Fibroblast of lung (primary cell): ENCODE data around the gene SEMA4G. TPM values are rescaled to one million over a fixed set of nuclear protein-coding genes. Genes with fewer than 3 reads are reported as not detected.

Experiments
- DNase-seq, 2 donors: peaks; one replicate each; pipeline versions ENCODE4 v3.0.0 to v3.0.0-alpha.2; 2010; ENCODE audit warnings: low read depth in 2 of 2
- H2AFZ ChIP-seq: 2 replicates; pipeline ENCODE4 v1.5.1; 2012; ENCODE audit warnings: low read length, control low read depth, inconsistent platforms
- H3K27ac ChIP-seq: 2 replicates; pipeline ENCODE4 v1.5.1; 2011; ENCODE audit warnings: low read length, control low read depth; ENCODE audit not compliant: insufficient read depth
- H3K27me3 ChIP-seq: 2 replicates; pipeline ENCODE4 v1.5.1; 2011; ENCODE audit warnings: mild to moderate bottlenecking, low read length; ENCODE audit not compliant: control insufficient read depth, insufficient read depth
- H3K36me3 ChIP-seq: 2 replicates; pipeline ENCODE4 v1.5.1; 2011; ENCODE audit warnings: low read length; ENCODE audit not compliant: control insufficient read depth, insufficient read depth
- H3K4me1 ChIP-seq: 2 replicates; pipeline ENCODE4 v1.5.1; 2011; ENCODE audit warnings: low read length; ENCODE audit not compliant: control insufficient read depth, insufficient read depth; ENCODE audit errors: extremely low read depth
- H3K4me2 ChIP-seq: 2 replicates; pipeline ENCODE4 v1.5.1; 2011; ENCODE audit warnings: low read length, control low read depth; ENCODE audit not compliant: insufficient read depth; ENCODE audit errors: extremely low read depth
- H3K4me3 ChIP-seq, 4 experiments: fragments of 200-600 bp in 1 of 4; sonication (generic) in 1 of 4; replicated peaks in 1 of 4; 2 replicates each; pipeline ENCODE4 v1.5.1; 2011 to 2016; ENCODE audit warnings: low read length in 4 of 4, low read depth in 3 of 4, mild to moderate bottlenecking in 3 of 4, control low read depth in 2 of 4, inconsistent platforms in 1 of 4, mixed read lengths in 1 of 4; ENCODE audit not compliant: insufficient read depth in 1 of 4; ENCODE audit errors: control extremely low read depth in 1 of 4
- H3K79me2 ChIP-seq: 2 replicates; pipeline ENCODE4 v1.5.1; 2012; ENCODE audit warnings: mild to moderate bottlenecking, low read length, inconsistent platforms; ENCODE audit not compliant: control insufficient read depth, insufficient read depth
- H3K9ac ChIP-seq: 2 replicates; pipeline ENCODE4 v1.5.1; 2011; ENCODE audit warnings: mild to moderate bottlenecking, low read length, control low read depth; ENCODE audit not compliant: insufficient read depth
- H3K9me3 ChIP-seq: 2 replicates; pipeline ENCODE4 v1.5.1; 2012; ENCODE audit warnings: low read depth, low read length; ENCODE audit not compliant: control insufficient read depth, insufficient read depth
- H4K20me1 ChIP-seq: 2 replicates; pipeline ENCODE4 v1.5.1; 2011; ENCODE audit warnings: low read length; ENCODE audit not compliant: control insufficient read depth, insufficient read depth; ENCODE audit errors: extremely low read depth
- EZH2 ChIP-seq: IDR thresholded peaks from 2 replicates; pipeline ENCODE4 v1.5.1; 2012; ENCODE audit warnings: low read length, control low read depth, mild to moderate bottlenecking; ENCODE audit errors: missing control alignments
- polyA plus RNA-seq, 2 donors: library from polyadenylated mRNA; depleted of rRNA in 1 of 2; stranded (reverse) in 1 of 2; unstranded in 1 of 2; fragments of >200 nt; gene quantifications; 2 replicates each; pipeline ENCODE4 v1.2.1, GENCODE V29; 2011 to 2012; ENCODE audit warnings: missing spikeins in 1 of 2
- total RNA-seq: library from RNA; depleted of rRNA; stranded (reverse); fragments of >200 nt; gene quantifications from 2 replicates; pipeline ENCODE4 v1.2.1, GENCODE V29; 2014
- TF ChIP-seq, protein P1 (sequence below), 2 donors: IDR thresholded peaks in 1 of 2; conservative IDR thresholded peaks in 1 of 2; 1 replicate in 1 of 2; 2 replicates in 1 of 2; pipeline ENCODE4 v1.5.1; 2011 to 2012; ENCODE audit warnings: low read length in 2 of 2, control low read depth in 1 of 2, inconsistent platforms in 1 of 2, low read depth in 1 of 2, mild to moderate bottlenecking in 1 of 2

The SEMA4G gene
- total and polyA plus RNA-seq, 2 donors (not counting 1 experiment from before 2014, with no cell fraction given): 1.8 to 3.2 TPM

GRCh38 chr10:100998183-100998990 is 29.1 kb downstream of the SEMA4G start:
- H3K27me3 ChIP-seq: no peaks in the 10 kb centered on the region
- DNase-seq: peak; percentile 83 to 87

DNA sequence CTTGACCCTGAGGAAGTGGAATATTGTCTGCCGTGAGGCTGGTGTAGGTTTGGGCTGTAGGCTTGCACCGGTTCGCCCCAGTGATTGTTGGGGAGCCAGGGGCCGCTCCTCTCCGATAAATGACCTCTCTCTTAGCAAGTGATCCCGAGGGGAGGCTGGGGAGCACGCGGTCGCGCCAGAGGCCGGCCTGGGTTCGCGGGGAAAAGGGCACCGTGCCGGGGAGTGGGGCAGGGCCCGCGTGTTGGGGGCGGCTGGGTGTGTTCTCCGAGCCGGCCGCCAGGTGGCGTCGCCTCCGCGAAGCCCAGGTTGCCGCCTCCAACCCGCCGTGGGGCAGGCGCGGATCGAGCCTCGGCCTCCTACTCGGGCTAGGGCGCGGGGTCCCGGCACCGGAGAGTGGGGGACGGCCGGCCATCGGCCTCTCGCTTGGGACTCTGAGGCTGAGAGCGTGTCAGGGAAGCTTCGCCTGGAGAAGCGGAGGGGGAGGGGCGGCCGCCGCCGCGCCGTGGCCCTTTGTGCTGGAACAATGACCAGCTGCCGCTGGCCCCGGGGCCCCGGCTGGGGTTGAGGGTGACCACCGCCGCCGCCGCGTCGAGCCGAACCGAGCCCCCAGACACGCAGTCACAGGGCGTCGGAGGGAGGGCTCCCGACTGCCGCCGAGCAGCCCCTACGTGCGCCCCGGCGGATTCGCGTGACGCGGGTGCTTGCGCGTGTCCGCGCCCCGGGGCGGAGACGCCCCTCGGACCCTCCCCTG is 29.9 kb downstream of the SEMA4G start:
- Histone ChIP-seq H3K4me1 (peaks cover 27% of the 10 kb centered on the region), H3K36me3 (peaks cover 22% of the 10 kb centered on the region), H2AFZ (peak overlapping the region; percentile 2), H3K27me3 (no peaks in the 10 kb centered on the region), H3K27ac (peak overlapping the region; percentile 96), H3K4me3 (peak overlapping the region; percentile 73 to 98 (median 84)), H3K4me2 (peak overlapping the region; percentile 99), H4K20me1 (peaks cover 2% of the 10 kb centered on the region), H3K9me3 (no peaks in the 10 kb centered on the region), H3K9ac (peak overlapping the region; percentile 95), H3K79me2 (peaks cover 43% of the 10 kb centered on the region)
- DNase-seq: peak; percentile 71 to 74
- TF ChIP-seq, protein P1, sequence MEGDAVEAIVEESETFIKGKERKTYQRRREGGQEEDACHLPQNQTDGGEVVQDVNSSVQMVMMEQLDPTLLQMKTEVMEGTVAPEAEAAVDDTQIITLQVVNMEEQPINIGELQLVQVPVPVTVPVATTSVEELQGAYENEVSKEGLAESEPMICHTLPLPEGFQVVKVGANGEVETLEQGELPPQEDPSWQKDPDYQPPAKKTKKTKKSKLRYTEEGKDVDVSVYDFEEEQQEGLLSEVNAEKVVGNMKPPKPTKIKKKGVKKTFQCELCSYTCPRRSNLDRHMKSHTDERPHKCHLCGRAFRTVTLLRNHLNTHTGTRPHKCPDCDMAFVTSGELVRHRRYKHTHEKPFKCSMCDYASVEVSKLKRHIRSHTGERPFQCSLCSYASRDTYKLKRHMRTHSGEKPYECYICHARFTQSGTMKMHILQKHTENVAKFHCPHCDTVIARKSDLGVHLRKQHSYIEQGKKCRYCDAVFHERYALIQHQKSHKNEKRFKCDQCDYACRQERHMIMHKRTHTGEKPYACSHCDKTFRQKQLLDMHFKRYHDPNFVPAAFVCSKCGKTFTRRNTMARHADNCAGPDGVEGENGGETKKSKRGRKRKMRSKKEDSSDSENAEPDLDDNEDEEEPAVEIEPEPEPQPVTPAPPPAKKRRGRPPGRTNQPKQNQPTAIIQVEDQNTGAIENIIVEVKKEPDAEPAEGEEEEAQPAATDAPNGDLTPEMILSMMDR (conservative IDR thresholded peaks at IDR 0.05 in 1 of 2, IDR thresholded peaks at IDR 0.05 in 1 of 2; ENCODE audit: low read depth in 1 of 2, low read length in 2 of 2): peak; percentile 53
- TF ChIP-seq EZH2: no peak

More at GRCh38 chr10:100998183-100998990, 29.1 kb downstream of the SEMA4G start:
- TF ChIP-seq EZH2: no peak
- TF ChIP-seq, protein P1 (conservative IDR thresholded peaks at IDR 0.05 in 1 of 2, IDR thresholded peaks at IDR 0.05 in 1 of 2; ENCODE audit: low read depth in 1 of 2, low read length in 2 of 2): no peak
- Histone ChIP-seq H2AFZ (peak overlapping the region; percentile 2), H4K20me1 (peaks cover 2% of the 10 kb centered on the region), H3K79me2 (peaks cover 35% of the 10 kb centered on the region), H3K4me2 (peak overlapping the region; percentile 99), H3K4me1 (peaks cover 27% of the 10 kb centered on the region), H3K36me3 (peaks cover 15% of the 10 kb centered on the region), H3K9me3 (no peaks in the 10 kb centered on the region), H3K4me3 (peak overlapping the region; percentile 73 to 98 (median 84)), H3K27ac (peak overlapping the region; percentile 96), H3K9ac (peak overlapping the region; percentile 95)

DNA sequence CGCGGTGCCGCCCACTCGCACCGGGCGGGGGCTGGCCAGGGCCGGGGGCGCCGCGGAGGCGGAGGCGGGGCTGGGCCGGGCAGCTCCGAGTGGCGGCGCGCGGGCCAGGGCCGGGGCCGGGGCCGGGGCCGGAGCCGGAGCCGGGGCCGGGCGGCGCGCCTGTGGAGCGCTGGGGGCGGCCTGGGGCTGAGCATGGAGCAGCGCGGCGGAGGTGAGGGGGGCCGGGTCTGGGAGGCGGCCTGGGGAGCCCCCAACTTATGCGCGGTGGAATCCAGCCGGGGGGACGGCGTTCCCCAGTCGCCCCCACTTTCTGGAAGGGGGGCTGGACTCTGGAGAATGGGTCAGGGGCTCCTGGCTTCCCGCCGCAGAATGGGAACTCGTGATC is 30.4 kb downstream of the SEMA4G start, which contains the start of gene LZTS2:
TSS of gene LZTS2 (plus strand) at position 67 of the 385 bp plus-strand sequence. CDS start 2,731 bp downstream, outside the sequence.
- peaks cover 45% of the 10 kb centered on the region for H3K79me2 ChIP-seq
- peak within 1 kb of the TSS; percentile 99 for H3K27ac ChIP-seq
- H4K20me1 ChIP-seq: peaks cover 2% of the 10 kb centered on the region
- H3K27me3 ChIP-seq: no peaks in the 10 kb centered on the region
- peak within 1 kb of the TSS; percentile 95 for H3K9ac ChIP-seq
- peak within 1 kb of the TSS; percentile 99 for H3K4me2 ChIP-seq
- TF ChIP-seq, protein P1 (conservative IDR thresholded peaks at IDR 0.05 in 1 of 2, IDR thresholded peaks at IDR 0.05 in 1 of 2; ENCODE audit: low read depth in 1 of 2, low read length in 2 of 2): no peak
- TF ChIP-seq EZH2: no peak
- H2AFZ ChIP-seq: peak within 1 kb of the TSS; percentile 2
- H3K9me3 ChIP-seq: no peaks in the 10 kb centered on the region
- DNase-seq: no peak
- peak within 1 kb of the TSS; percentile 85 to 98 (median 89) for H3K4me3 ChIP-seq
- H3K36me3 ChIP-seq: peaks cover 22% of the 10 kb centered on the region
- peaks cover 27% of the 10 kb centered on the region for H3K4me1 ChIP-seq
